NT2/D1 (cell line): ENCODE measurements around the gene RPTOR.
"Not testable (repeated sequence)": the region's sequence is repeated elsewhere in the genome, so short reads cannot be mapped to it uniquely, and the experiment has no call there.

ENCODE experiments used
- SUZ12 ChIP-seq: IDR thresholded peaks from 2 replicates; pipeline ENCODE4 v1.6.1; 2011; ENCODE audit not compliant: insufficient read length, insufficient read depth; ENCODE audit errors: extremely low read depth
- YY1 ChIP-seq: IDR thresholded peaks from 2 replicates; pipeline ENCODE4 v1.6.1; 2011; ENCODE audit not compliant: insufficient read length, insufficient read depth
- ZNF274 ChIP-seq: IDR thresholded peaks from 2 replicates; pipeline ENCODE4 v1.6.1; 2011; ENCODE audit warnings: mild to moderate bottlenecking, low read depth, low read length

DNA sequence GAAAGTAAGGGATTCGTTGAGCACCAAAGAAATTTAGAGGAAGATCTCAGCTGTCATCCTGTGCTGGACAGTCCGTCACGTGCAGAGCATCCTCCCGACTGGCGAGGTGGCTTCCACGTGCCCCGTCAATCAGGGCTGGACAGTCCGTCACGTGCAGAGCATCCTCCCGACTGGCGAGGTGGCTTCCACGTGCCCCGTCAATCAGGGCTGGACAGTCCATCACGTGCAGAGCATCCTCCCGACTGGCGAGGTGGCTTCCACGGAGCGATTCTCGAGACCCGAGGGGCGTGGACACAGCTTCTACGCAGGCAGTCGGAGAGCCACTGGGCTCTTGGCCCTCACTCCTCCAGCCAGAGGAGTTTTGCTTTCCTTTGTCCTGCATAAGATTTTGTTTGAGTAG, 271.1 kb downstream of the RPTOR start:
- TF ChIP-seq ZNF274, YY1, SUZ12: not testable (repeated sequence)
